Osteocyte (in vitro differentiated cells): Measurements from ENCODE around the gene CD3G. TPM values are rescaled to one million over a fixed set of nuclear protein-coding genes. Genes with fewer than 3 reads are reported as not detected.

Source experiments
- DNase-seq: peaks from one replicate; pipeline ENCODE4 v3.0.0; 2021; ENCODE audit warnings: mixed read lengths; ENCODE audit not compliant: unreplicated experiment; ENCODE audit errors: extremely low spot score
- H3K27ac Mint-ChIP-seq: one replicate; pipeline ENCODE4 v1.8.0; 2021; ENCODE audit warnings: mild to moderate bottlenecking, mixed read lengths; ENCODE audit not compliant: unreplicated experiment
- H3K27me3 Mint-ChIP-seq: one replicate; pipeline ENCODE4 v1.8.0; 2021; ENCODE audit warnings: mixed read lengths; ENCODE audit not compliant: unreplicated experiment
- H3K36me3 Mint-ChIP-seq: one replicate; pipeline ENCODE4 v1.8.0; 2021; ENCODE audit warnings: mixed read lengths; ENCODE audit not compliant: unreplicated experiment
- H3K4me1 Mint-ChIP-seq: one replicate; pipeline ENCODE4 v1.8.0; 2021; ENCODE audit warnings: mixed read lengths; ENCODE audit not compliant: unreplicated experiment
- H3K4me3 Mint-ChIP-seq: one replicate; pipeline ENCODE4 v1.8.0; 2021; ENCODE audit warnings: mild to moderate bottlenecking, moderate library complexity, mixed read lengths; ENCODE audit not compliant: unreplicated experiment
- H3K9me3 Mint-ChIP-seq: one replicate; pipeline ENCODE4 v1.8.0; 2021; ENCODE audit warnings: mixed read lengths; ENCODE audit not compliant: unreplicated experiment
- total RNA-seq: library from RNA; stranded (reverse); gene quantifications from 2 replicates; pipeline ENCODE4 v1.2.1, GENCODE V29; 2021
- TF ChIP-seq, protein P1 (sequence below): fragments of 200-600 bp; sonication (generic); IDR thresholded peaks from 2 replicates; pipeline ENCODE4 v1.5.0; 2021; ENCODE audit warnings: antibody characterized with exemption, mild to moderate bottlenecking, moderate library complexity

The CD3G gene
- total RNA-seq, 1 donor from 2014 or later: not detected

GRCh38 chr11:118383657-118384056 lies 39.5 kb downstream of the CD3G start:
- no peak for DNase-seq
- no peaks in the 10 kb centered on the region for H3K27me3 Mint-ChIP-seq
- H3K27ac Mint-ChIP-seq: no peak overlapping the region
- H3K4me1 Mint-ChIP-seq: no peaks in the 10 kb centered on the region
- H3K4me3 Mint-ChIP-seq: no peak overlapping the region
- peaks cover 44% of the 10 kb centered on the region for H3K36me3 Mint-ChIP-seq
- TF ChIP-seq, protein P1, sequence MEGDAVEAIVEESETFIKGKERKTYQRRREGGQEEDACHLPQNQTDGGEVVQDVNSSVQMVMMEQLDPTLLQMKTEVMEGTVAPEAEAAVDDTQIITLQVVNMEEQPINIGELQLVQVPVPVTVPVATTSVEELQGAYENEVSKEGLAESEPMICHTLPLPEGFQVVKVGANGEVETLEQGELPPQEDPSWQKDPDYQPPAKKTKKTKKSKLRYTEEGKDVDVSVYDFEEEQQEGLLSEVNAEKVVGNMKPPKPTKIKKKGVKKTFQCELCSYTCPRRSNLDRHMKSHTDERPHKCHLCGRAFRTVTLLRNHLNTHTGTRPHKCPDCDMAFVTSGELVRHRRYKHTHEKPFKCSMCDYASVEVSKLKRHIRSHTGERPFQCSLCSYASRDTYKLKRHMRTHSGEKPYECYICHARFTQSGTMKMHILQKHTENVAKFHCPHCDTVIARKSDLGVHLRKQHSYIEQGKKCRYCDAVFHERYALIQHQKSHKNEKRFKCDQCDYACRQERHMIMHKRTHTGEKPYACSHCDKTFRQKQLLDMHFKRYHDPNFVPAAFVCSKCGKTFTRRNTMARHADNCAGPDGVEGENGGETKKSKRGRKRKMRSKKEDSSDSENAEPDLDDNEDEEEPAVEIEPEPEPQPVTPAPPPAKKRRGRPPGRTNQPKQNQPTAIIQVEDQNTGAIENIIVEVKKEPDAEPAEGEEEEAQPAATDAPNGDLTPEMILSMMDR: no peak
- H3K9me3 Mint-ChIP-seq: no peaks in the 10 kb centered on the region

- H3K36me3 Mint-ChIP-seq: peaks cover 23% of the 10 kb centered on the region
Measured at GRCh38 chr11:118396097-118396501, 52.0 kb downstream of the CD3G start.

GRCh38 chr11:118397448-118397847 lies 53.3 kb downstream of the CD3G start:
- TF ChIP-seq, protein P1: no peak
- no peak for DNase-seq
- Mint-ChIP-seq H3K4me1 (peaks cover 14% of the 10 kb centered on the region), H3K27ac (no peak overlapping the region), H3K4me3 (no peak overlapping the region), H3K36me3 (peaks cover 18% of the 10 kb centered on the region), H3K9me3 (no peaks in the 10 kb centered on the region), H3K27me3 (no peaks in the 10 kb centered on the region)

More at GRCh38 chr11:118396097-118396501, 52.0 kb downstream of the CD3G start:
- TF ChIP-seq, protein P1: no peak
- peaks cover 8% of the 10 kb centered on the region for H3K4me1 Mint-ChIP-seq
- H3K4me3 Mint-ChIP-seq: no peak overlapping the region
- no peaks in the 10 kb centered on the region for H3K9me3 Mint-ChIP-seq
- H3K27ac Mint-ChIP-seq: no peak overlapping the region
- DNase-seq: no peak
- H3K27me3 Mint-ChIP-seq: no peaks in the 10 kb centered on the region

DNA sequence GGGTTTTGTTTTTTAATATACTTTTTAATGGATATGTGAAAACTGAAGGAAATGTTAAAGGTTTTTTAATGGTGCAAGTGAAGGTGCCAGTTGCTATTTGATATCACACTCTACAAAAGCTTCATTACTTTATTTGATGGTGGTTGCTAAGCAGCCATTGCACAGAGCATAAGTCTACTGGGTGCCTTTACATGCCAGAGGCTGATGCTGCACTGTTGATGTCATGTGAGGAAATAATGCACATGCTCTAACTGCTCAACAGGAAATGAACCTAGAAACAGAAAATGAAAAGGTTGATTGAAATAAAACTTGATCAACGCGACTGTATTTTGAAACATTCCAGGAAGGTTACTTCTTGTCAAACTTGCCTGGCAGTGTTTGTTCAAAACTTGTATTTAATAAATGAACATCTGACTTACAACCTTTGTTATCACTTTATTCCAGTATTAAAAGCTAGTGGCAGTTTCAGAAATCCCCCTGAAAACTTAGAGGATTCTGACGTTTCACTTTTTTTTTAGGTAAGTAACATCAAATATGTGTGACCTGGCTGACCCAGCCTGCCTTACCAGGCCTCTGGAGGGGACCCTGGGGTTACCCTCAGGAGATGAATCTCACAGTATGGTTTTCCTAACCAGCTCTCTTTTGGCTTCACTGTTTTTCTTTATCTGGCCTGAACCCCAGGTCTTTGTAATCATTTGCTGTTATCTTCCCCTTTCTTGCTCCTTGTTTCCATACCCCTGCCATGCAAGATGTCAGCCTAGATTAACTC lies 54.8 kb downstream of the CD3G start:
- Mint-ChIP-seq H3K9me3 (no peaks in the 10 kb centered on the region), H3K36me3 (peaks cover 14% of the 10 kb centered on the region), H3K27ac (no peak overlapping the region), H3K4me3 (no peak overlapping the region), H3K4me1 (peaks cover 25% of the 10 kb centered on the region), H3K27me3 (no peaks in the 10 kb centered on the region)
- no peak for DNase-seq
- TF ChIP-seq, protein P1: no peak

GRCh38 chr11:118401151-118401879 lies 57.2 kb downstream of the CD3G start, which contains the start of gene ATP5MG:
ATP5MG (plus strand) TSS chr11:118401606; CDS start chr11:118401666, 60 bp downstream.
- Mint-ChIP-seq H3K36me3 (peaks cover 6% of the 10 kb centered on the region), H3K4me3 (peak within 1 kb of the TSS; percentile 91), H3K27me3 (no peaks in the 10 kb centered on the region), H3K27ac (peak within 1 kb of the TSS; percentile 96), H3K4me1 (peaks cover 32% of the 10 kb centered on the region), H3K9me3 (no peaks in the 10 kb centered on the region)
- DNase-seq: peak; percentile 94
- TF ChIP-seq, protein P1: peak; percentile 36
